GM06990 (cell line): ENCODE measurements around the gene AP1M1.
"Not testable (repeated sequence)": the region's sequence is repeated elsewhere in the genome, so short reads cannot be mapped to it uniquely, and the experiment has no call there.

Experiments
- DNase-seq: peaks from one replicate; pipeline ENCODE4 v3.0.0-alpha.2; 2011; ENCODE audit not compliant: insufficient read length; ENCODE audit errors: extremely low read depth
- H3K27me3 ChIP-seq: replicated peaks from 2 replicates; pipeline ENCODE4 v1.6.0; 2011; ENCODE audit warnings: low read length; ENCODE audit not compliant: control insufficient read depth, insufficient read depth
- H3K36me3 ChIP-seq: 2 replicates; pipeline ENCODE4 v1.5.1; 2011; ENCODE audit warnings: low read length; ENCODE audit not compliant: control insufficient read depth, insufficient read depth
- H3K4me3 ChIP-seq: replicated peaks from 2 replicates; pipeline ENCODE4 v1.5.1; 2011; ENCODE audit warnings: low read depth, mild to moderate bottlenecking, control low read depth, low read length
- CTCF ChIP-seq: IDR thresholded peaks from 2 replicates; pipeline ENCODE4 v1.5.1; 2011; ENCODE audit warnings: low read length, control low read depth, mild to moderate bottlenecking, inconsistent platforms; ENCODE audit not compliant: insufficient read depth, poor library complexity, severe bottlenecking

AP1M1 gene

GRCh38 chr19:16164222-16164890 is 33.4 kb upstream of the AP1M1 start:
- no peak for TF ChIP-seq CTCF
- DNase-seq: no peak

GRCh38 chr19:16166417-16166816 is 31.3 kb upstream of the AP1M1 start:
- Histone ChIP-seq H3K36me3 (no peaks in the 10 kb centered on the region), H3K27me3 (no peaks in the 10 kb centered on the region), H3K4me3 (no peak overlapping the region)
- no peak for TF ChIP-seq CTCF
- no peak for DNase-seq

More at GRCh38 chr19:16164222-16164890, 33.4 kb upstream of the AP1M1 start:
- H3K4me3 ChIP-seq: no peak overlapping the region
- H3K27me3 ChIP-seq: no peaks in the 10 kb centered on the region
- H3K36me3 ChIP-seq: no peaks in the 10 kb centered on the region

GRCh38 chr19:16167055-16167454 is 30.7 kb upstream of the AP1M1 start:
- DNase-seq: no peak
- Histone ChIP-seq H3K36me3 (no peaks in the 10 kb centered on the region), H3K4me3 (no peak overlapping the region), H3K27me3 (no peaks in the 10 kb centered on the region)
- no peak for TF ChIP-seq CTCF

DNA sequence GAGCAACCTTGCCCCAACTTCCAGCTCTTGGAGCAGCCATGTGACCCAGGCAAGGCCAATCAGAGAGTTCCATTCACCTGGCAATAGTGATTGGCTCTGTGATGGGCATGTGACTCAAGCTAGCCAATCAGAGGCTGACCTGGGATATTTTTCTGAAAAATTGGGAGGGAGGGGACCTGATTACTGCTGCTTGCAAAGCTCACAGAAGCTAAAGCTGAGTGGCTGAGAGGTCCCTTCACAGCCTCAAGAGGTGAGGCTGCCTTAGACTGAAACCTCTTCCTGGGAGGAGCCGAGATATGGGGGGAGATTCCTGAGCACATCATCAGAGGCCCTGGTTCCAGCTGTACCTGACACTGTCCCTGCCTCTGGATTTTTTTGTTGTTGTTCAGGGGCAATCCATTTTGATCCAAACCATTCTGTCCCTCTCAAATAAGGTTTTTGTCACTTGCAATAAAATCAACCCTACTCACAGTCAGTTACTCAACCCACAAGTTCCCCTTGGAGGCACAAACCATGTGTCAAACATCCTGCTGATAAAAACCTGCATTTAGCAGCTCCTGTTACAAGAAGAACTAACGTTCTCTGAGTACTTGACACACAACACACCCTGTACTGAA is 29.1 kb upstream of the AP1M1 start:
- TF ChIP-seq CTCF: no peak
- no peak for DNase-seq

GRCh38 chr19:16170134-16170533 is 27.6 kb upstream of the AP1M1 start:
- no peak overlapping the region for H3K4me3 ChIP-seq
- no peaks in the 10 kb centered on the region for H3K27me3 ChIP-seq
- DNase-seq: no peak
- no peaks in the 10 kb centered on the region for H3K36me3 ChIP-seq
- no peak for TF ChIP-seq CTCF

More for the DNA sequence above, 29.1 kb upstream of the AP1M1 start:
- H3K36me3 ChIP-seq: no peaks in the 10 kb centered on the region
- no peak overlapping the region for H3K4me3 ChIP-seq
- H3K27me3 ChIP-seq: no peaks in the 10 kb centered on the region

DNA sequence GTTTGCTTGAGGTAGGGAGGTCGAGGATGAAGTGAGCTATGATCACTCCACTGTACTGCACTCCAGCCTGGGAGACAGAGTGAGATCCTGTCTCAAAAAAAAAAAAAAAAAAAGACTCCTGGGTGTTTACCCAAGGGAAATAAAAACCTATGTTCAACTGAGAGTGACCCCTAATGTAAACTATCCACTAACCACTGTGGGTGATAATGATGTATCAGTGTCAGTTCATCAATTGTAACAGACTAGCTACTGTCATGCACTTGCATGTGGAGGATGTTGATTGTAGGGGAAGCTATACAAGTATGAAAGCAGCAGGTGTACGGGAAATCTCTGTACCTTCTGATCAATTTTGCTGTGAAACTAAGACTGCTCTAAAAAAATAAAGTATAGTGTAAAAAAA is 21.8 kb upstream of the AP1M1 start:
- no peak for TF ChIP-seq CTCF
- Histone ChIP-seq H3K27me3 (no peaks in the 10 kb centered on the region), H3K4me3 (no peak overlapping the region), H3K36me3 (no peaks in the 10 kb centered on the region)
- peak; percentile 42 for DNase-seq

- H3K4me3 ChIP-seq, H3K27me3 ChIP-seq, DNase-seq, H3K36me3 ChIP-seq: not testable (repeated sequence)
Observed at GRCh38 chr19:16178866-16179265, 18.8 kb upstream of the AP1M1 start.
